ENCODE data around the gene CCDC149.

Gene CCDC149

DNA sequence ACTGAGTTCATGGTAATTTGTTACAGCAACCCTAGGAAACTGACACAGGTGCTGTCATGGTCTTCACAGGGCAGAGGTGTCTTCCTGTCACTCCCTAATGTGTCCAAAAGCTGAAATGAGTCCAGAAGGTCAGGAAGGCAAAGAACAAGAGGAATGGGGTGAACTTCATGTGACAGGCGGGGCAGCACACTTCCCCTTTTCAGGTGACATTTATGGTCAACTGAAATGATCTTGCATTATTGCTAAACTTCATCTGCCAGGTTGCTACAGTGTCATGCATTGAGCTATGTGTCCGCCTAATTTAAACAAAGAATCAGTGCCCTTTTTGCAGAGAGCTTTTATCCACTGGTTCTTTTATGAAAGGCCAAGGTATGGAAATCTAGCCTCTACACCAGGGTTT lies 15.9 kb upstream of the CCDC149 start:
- TF ChIP-seq TAF1 (IDR thresholded peaks at IDR 0.05; ENCODE audit: borderline replicate concordance, insufficient read depth, low read length): no peak
- no peak for TF ChIP-seq POLR2AphosphoS5 (IDR thresholded peaks at IDR 0.05; ENCODE audit: low read depth, low read length)
- no peak for TF ChIP-seq FOXP2 (optimal IDR thresholded peaks at IDR 0.05; ENCODE audit: borderline replicate concordance, extremely low read depth, extremely low read length, insufficient read depth)
- no peak for TF ChIP-seq SIN3A (IDR thresholded peaks at IDR 0.05; ENCODE audit: borderline replicate concordance, insufficient read depth, low read length)

DNA sequence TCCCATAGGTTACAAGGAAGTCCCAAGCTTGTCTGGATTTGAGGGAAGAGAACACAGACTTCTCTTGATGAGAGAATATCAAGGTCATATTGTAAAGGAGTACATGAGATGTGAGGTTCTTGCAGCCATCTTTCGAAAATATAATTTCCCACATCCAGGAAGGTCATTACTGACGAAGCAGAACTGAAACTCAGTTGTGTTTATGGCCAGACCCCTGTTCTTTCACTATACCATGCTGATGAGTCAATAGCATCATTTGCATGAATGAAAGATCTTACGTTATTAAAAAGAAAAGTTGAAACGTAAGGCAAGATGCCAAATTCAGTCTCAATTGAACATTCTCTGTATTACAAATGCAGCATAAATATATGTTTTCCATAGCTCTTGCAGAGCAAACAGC lies 14.2 kb upstream of the CCDC149 start:
- TF ChIP-seq FOXP2 (optimal IDR thresholded peaks at IDR 0.05; ENCODE audit: borderline replicate concordance, extremely low read depth, extremely low read length, insufficient read depth): no peak
- no peak for TF ChIP-seq POLR2AphosphoS5 (IDR thresholded peaks at IDR 0.05; ENCODE audit: low read depth, low read length)
- TF ChIP-seq TAF1 (IDR thresholded peaks at IDR 0.05; ENCODE audit: borderline replicate concordance, insufficient read depth, low read length): no peak
- no peak for TF ChIP-seq REST (IDR thresholded peaks at IDR 0.05; ENCODE audit: insufficient read depth in 1 of 2, low read depth in 2 of 2, low read length in 2 of 2)
- TF ChIP-seq SIN3A (IDR thresholded peaks at IDR 0.05; ENCODE audit: borderline replicate concordance, insufficient read depth, low read length): no peak

- TF ChIP-seq REST (IDR thresholded peaks at IDR 0.05; ENCODE audit: insufficient read depth in 1 of 2, low read depth in 2 of 2, low read length in 2 of 2) (no peak), FOXP2 (optimal IDR thresholded peaks at IDR 0.05; ENCODE audit: borderline replicate concordance, extremely low read depth, extremely low read length, insufficient read depth) (no peak), TAF1 (IDR thresholded peaks at IDR 0.05; ENCODE audit: borderline replicate concordance, insufficient read depth, low read length) (no peak)
These were observed 11.5 kb upstream of the CCDC149 start for GRCh38 chr4:24924309-24924781.

DNA sequence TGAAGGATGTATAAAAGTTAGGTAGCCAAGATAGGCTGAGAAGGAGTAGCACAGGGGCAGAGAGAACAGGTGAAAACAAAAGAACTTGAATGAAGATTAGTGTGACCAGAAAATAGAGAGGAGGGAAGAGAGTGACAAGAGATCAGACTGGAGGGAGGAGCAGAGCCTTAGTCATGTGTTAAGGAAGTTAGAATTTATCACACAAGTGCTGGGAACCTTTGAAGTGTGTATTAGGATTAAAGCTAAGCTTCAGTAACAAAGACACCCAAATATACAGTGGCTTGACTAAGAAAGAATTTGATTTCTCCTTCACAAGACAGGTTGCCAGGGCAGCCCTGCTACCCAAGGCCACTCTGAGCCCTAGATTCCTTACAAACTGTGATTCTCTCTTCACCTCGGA lies 10.7 kb upstream of the CCDC149 start:
- TF ChIP-seq POLR2AphosphoS5 (IDR thresholded peaks at IDR 0.05; ENCODE audit: low read depth, low read length): no peak
- TF ChIP-seq REST (IDR thresholded peaks at IDR 0.05; ENCODE audit: insufficient read depth in 1 of 2, low read depth in 2 of 2, low read length in 2 of 2): no peak
- TF ChIP-seq FOXP2 (optimal IDR thresholded peaks at IDR 0.05; ENCODE audit: borderline replicate concordance, extremely low read depth, extremely low read length, insufficient read depth): no peak
- TF ChIP-seq TAF1 (IDR thresholded peaks at IDR 0.05; ENCODE audit: borderline replicate concordance, insufficient read depth, low read length): no peak
- no peak for TF ChIP-seq SIN3A (IDR thresholded peaks at IDR 0.05; ENCODE audit: borderline replicate concordance, insufficient read depth, low read length)

DNA sequence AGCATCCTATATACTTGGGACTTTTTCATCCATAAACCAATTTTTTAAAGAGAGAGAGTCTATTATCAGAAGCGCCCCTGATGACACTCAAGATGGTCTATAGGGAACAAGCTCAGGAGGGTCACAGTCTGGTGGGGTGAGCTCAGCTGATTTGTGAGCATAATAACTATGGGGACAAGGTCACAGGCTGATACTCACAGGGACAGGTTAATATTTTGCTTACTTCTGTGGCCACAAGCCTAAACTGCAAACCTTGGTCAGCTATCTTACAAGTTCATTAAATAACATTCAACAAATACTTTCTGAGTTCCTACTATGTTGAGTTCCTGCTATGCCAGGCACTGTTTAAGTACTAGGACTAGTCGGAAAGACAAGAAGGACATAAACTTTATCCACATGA lies 10.2 kb upstream of the CCDC149 start:
- no peak for TF ChIP-seq TAF1 (IDR thresholded peaks at IDR 0.05; ENCODE audit: borderline replicate concordance, insufficient read depth, low read length)
- no peak for TF ChIP-seq REST (IDR thresholded peaks at IDR 0.05; ENCODE audit: insufficient read depth in 1 of 2, low read depth in 2 of 2, low read length in 2 of 2)
- TF ChIP-seq SIN3A (IDR thresholded peaks at IDR 0.05; ENCODE audit: borderline replicate concordance, insufficient read depth, low read length): no peak
- no peak for TF ChIP-seq FOXP2 (optimal IDR thresholded peaks at IDR 0.05; ENCODE audit: borderline replicate concordance, extremely low read depth, extremely low read length, insufficient read depth)
- no peak for TF ChIP-seq POLR2AphosphoS5 (IDR thresholded peaks at IDR 0.05; ENCODE audit: low read depth, low read length)
